GM12892 (cell line): ENCODE results near the gene FARP2.

ENCODE experiments used
- POLR2A ChIP-seq: IDR thresholded peaks from 2 replicates; pipeline ENCODE4 v1.6.1; 2011; ENCODE audit warnings: low read depth, low read length, control low read depth
- TAF1 ChIP-seq: IDR thresholded peaks from 2 replicates; pipeline ENCODE4 v1.6.1; 2011; ENCODE audit warnings: low read depth, mild to moderate bottlenecking, control low read depth, low read length, borderline replicate concordance

DNA sequence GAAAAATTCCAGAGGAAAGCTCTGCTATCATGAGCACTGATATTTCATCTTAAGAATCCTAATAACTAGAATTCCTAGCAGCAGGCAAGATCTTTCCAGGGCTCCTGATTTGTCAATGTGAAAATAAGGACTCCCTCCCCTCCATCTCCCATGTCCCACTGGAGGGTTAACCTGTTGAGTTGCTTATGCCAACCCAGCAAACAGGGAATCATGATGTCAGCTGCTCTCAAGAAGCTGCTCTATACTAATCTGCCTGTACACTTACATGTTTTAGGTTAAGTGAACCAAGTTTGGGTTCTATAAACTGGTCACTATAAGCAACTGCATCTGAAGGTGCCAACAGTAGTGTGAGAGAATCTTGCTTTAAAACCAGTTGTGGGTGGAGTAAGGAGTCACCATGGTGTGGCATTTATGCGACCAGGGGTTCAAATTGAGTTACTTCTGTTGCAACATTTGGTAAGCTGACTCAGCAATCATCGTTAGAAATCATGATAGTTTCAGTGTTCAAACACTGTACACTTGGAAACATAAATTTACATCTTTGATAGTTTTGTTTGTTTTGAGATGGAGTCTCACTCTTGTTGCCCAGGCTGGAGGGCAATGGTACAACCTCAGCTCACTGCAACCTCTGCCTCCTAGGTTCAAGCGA lies 98.9 kb downstream of the FARP2 start:
- TF ChIP-seq POLR2A, result no peak
- no peak for TF ChIP-seq TAF1
